Gastroesophageal sphincter (tissue), 4 donors: ENCODE results near the gene DOCK4. TPM values are rescaled to one million over a fixed set of nuclear protein-coding genes. Genes with fewer than 3 reads are reported as not detected.

Source experiments
- ATAC-seq: fragments of 150-250 bp; one replicate; pipeline ENCODE4 v1.9.1; 2016; ENCODE audit warnings: mild to moderate bottlenecking, moderate library complexity
- H3K27ac ChIP-seq, 4 donors: fragments of 200-600 bp; sonication (generic) in 3 of 4; 1 replicate in 3 of 4; 2 replicates in 1 of 4; pipeline ENCODE4 v1.5.1; 2016 to 2019
- H3K27me3 ChIP-seq: fragments of 200-600 bp; sonication (generic); one replicate; pipeline ENCODE4 v1.5.1; 2019
- H3K36me3 ChIP-seq, 2 donors: fragments of 200-600 bp; sonication (generic); one replicate each; pipeline ENCODE4 v1.5.1; 2019; ENCODE audit warnings: control low read depth in 1 of 2
- H3K4me1 ChIP-seq, 3 donors: fragments of 200-600 bp; sonication (generic); 1 replicate in 2 of 3; 2 replicates in 1 of 3; pipeline ENCODE4 v1.5.1; 2016 to 2019; ENCODE audit warnings: control low read depth in 2 of 3
- H3K4me3 ChIP-seq, 2 donors: fragments of 200-600 bp; sonication (generic); one replicate each; pipeline ENCODE4 v1.5.1; 2019; ENCODE audit warnings: mild to moderate bottlenecking in 1 of 2, moderate library complexity in 1 of 2
- H3K9me3 ChIP-seq, 3 donors: fragments of 200-600 bp; sonication (generic); one replicate each; pipeline ENCODE4 v1.5.1; 2017 to 2019; ENCODE audit warnings: control low read depth in 2 of 3
- EP300 ChIP-seq: sonication (generic); formaldehyde crosslinking; IDR thresholded peaks from one replicate; pipeline ENCODE4 v1.6.1; 2017; ENCODE audit warnings: antibody characterized with exemption, mild to moderate bottlenecking
- POLR2A ChIP-seq, 2 donors: fragments of 450-650 bp; IDR thresholded peaks; one replicate each; pipeline ENCODE4 v1.6.1; 2017; ENCODE audit warnings: antibody characterized with exemption in 2 of 2, mild to moderate bottlenecking in 2 of 2, moderate library complexity in 1 of 2
- POLR2AphosphoS5 ChIP-seq: sonication (generic); formaldehyde crosslinking; IDR thresholded peaks from one replicate; pipeline ENCODE4 v1.6.1; 2017; ENCODE audit warnings: antibody characterized with exemption
- WGBS, 2 donors: methylation state at CpG; one replicate each; pipeline ENCODE4 v1.1.5; 2018; ENCODE audit warnings: low coverage in 1 of 2; 5-methylcytosine and 5-hydroxymethylcytosine counted together
- total RNA-seq, 4 donors: library from RNA; depleted of rRNA; stranded (reverse); fragments of >200 nt; gene quantifications; one replicate each; pipeline ENCODE4 v1.1.0, GENCODE V29; 2016
- TF ChIP-seq, protein P1 (sequence below), 4 experiments: fragments of 200-600 bp in 2 of 4; fragments of 450-650 bp in 2 of 4; sonication (generic) in 1 of 4; IDR thresholded peaks; one replicate each; pipeline ENCODE4 v1.5.1; 2017 to 2019; ENCODE audit warnings: antibody characterized with exemption in 4 of 4, mild to moderate bottlenecking in 2 of 4, moderate library complexity in 2 of 4

The DOCK4 gene
- total RNA-seq, 4 donors from 2014 or later: 14.0 to 34.1 (median 24.2) TPM

DNA sequence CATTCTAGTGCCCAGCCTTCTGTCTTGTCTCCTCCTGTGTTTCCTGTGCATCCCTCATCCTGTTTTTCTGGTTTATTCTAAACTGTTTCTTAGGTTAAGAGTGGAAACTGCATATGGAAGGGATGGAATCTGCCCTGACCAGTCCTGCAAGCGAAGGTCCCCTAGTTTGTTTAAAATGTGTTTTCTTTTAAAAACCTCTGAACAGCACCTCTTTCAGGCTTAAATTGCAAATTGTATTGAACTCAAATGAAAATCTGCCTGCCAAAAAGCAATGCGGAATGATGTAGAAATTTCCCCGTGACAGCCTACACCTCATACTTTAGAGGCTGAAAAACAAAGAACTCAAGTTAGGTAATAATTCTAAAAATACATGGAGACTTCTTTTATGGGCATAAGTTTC is 421.1 kb downstream of the DOCK4 start:
- Histone ChIP-seq H3K36me3 (peaks cover 0 to 5% of the 10 kb centered on the region in 2 donors), H3K9me3 (no peaks in the 10 kb centered on the region), H3K27me3 (no peaks in the 10 kb centered on the region), H3K4me1 (no peaks in the 10 kb centered on the region), H3K27ac (no peak overlapping the region), H3K4me3 (no peak overlapping the region)
- no peak for ATAC-seq
- no peak for TF ChIP-seq EP300
- TF ChIP-seq, protein P1, sequence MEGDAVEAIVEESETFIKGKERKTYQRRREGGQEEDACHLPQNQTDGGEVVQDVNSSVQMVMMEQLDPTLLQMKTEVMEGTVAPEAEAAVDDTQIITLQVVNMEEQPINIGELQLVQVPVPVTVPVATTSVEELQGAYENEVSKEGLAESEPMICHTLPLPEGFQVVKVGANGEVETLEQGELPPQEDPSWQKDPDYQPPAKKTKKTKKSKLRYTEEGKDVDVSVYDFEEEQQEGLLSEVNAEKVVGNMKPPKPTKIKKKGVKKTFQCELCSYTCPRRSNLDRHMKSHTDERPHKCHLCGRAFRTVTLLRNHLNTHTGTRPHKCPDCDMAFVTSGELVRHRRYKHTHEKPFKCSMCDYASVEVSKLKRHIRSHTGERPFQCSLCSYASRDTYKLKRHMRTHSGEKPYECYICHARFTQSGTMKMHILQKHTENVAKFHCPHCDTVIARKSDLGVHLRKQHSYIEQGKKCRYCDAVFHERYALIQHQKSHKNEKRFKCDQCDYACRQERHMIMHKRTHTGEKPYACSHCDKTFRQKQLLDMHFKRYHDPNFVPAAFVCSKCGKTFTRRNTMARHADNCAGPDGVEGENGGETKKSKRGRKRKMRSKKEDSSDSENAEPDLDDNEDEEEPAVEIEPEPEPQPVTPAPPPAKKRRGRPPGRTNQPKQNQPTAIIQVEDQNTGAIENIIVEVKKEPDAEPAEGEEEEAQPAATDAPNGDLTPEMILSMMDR (IDR thresholded peaks at IDR 0.05): no peak
- TF ChIP-seq POLR2AphosphoS5: no peak
- TF ChIP-seq POLR2A (IDR thresholded peaks at IDR 0.05): no peak
- WGBS, 2 donors: 75 to 96% methylated on average over 2 to 3 of the region's 3 CpGs

DNA sequence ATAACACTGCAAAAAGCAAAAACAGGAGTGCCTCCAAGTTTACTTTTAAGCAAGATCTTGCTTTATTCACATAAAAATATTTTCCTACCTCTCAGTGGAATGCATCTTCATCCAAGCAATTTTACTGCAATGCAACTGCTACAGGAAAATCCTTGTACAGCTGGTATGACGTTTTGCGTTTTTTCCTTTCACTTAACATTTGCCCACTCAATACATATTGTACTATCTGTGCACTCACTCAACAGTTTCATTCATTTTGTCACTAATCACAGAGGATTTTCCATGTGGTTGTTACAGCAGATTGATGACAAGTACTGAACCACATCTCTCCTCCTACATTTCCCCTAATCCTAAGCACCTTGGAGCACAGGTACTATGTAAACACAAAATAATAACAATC is 421.9 kb downstream of the DOCK4 start:
- Histone ChIP-seq H3K4me1 (no peaks in the 10 kb centered on the region), H3K9me3 (no peaks in the 10 kb centered on the region), H3K36me3 (peaks cover 0 to 5% of the 10 kb centered on the region in 2 donors), H3K4me3 (no peak overlapping the region), H3K27ac (no peak overlapping the region), H3K27me3 (no peaks in the 10 kb centered on the region)
- ATAC-seq: no peak
- TF ChIP-seq EP300 (no peak), POLR2AphosphoS5 (no peak), POLR2A (IDR thresholded peaks at IDR 0.05) (no peak)
- TF ChIP-seq, protein P1 (IDR thresholded peaks at IDR 0.05): no peak
- 84 to 88% methylated on average over 2 of the region's 2 CpGs for WGBS, 2 donors

GRCh38 chr7:111783854-111784253 is 422.3 kb downstream of the DOCK4 start:
- 87 to 92% methylated on average over 5 of the region's 5 CpGs for WGBS, 2 donors
- ATAC-seq: no peak

GRCh38 chr7:111780527-111780926 is 425.7 kb downstream of the DOCK4 start:
- no peaks in the 10 kb centered on the region for H3K27me3 ChIP-seq
- 38 to 69% methylated on average over 1 of the region's 1 CpG for WGBS, 2 donors
- no peak overlapping the region for H3K4me3 ChIP-seq
- H3K27ac ChIP-seq: no peak overlapping the region
- H3K36me3 ChIP-seq: peaks cover 0 to 26% of the 10 kb centered on the region in 2 donors
- H3K9me3 ChIP-seq: peaks cover 0 to 8% (median 0%) of the 10 kb centered on the region in 3 donors
- no peak for TF ChIP-seq EP300
- TF ChIP-seq POLR2A (IDR thresholded peaks at IDR 0.05): no peak
- TF ChIP-seq, protein P1 (IDR thresholded peaks at IDR 0.05): no peak
- no peak for TF ChIP-seq POLR2AphosphoS5
- no peak for ATAC-seq
- no peaks in the 10 kb centered on the region for H3K4me1 ChIP-seq

More at GRCh38 chr7:111783854-111784253, 422.3 kb downstream of the DOCK4 start:
- Histone ChIP-seq H3K27me3 (no peaks in the 10 kb centered on the region), H3K4me1 (no peaks in the 10 kb centered on the region), H3K27ac (no peak overlapping the region), H3K9me3 (no peaks in the 10 kb centered on the region), H3K36me3 (peaks cover 0 to 5% of the 10 kb centered on the region in 2 donors), H3K4me3 (no peak overlapping the region)
- TF ChIP-seq EP300 (no peak), POLR2A (IDR thresholded peaks at IDR 0.05) (no peak), POLR2AphosphoS5 (no peak)
- TF ChIP-seq, protein P1 (IDR thresholded peaks at IDR 0.05): no peak

DNA sequence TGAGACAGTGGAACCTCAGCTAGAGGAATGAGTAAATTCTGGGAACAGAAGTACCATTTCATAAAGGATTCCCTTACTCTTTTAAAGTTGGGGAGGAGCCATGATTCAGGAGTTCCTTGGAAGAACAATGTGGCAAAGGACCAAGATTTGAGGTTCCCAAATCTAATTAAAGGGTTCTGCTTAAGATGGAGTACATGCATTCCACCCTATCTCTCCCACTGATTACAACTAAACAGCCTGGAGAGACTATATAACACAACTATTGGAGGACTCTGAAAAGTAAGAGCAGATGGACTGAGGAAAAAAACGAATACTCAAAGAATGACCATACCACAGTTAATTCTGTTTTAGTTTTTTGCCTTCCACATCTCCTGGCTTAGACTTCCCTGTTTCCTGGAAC is 431.0 kb downstream of the DOCK4 start:
- no peaks in the 10 kb centered on the region for H3K4me1 ChIP-seq
- peaks cover 0 to 34% of the 10 kb centered on the region in 2 donors for H3K36me3 ChIP-seq
- TF ChIP-seq, protein P1 (IDR thresholded peaks at IDR 0.05): no peak
- TF ChIP-seq POLR2AphosphoS5 (no peak), POLR2A (IDR thresholded peaks at IDR 0.05) (no peak), EP300 (no peak)
- WGBS, 2 donors: 56% methylated on average over 1 of the region's 1 CpG; no CpG with 5 or more reads in 1 of the 2 donors
- no peak for ATAC-seq
- no peak overlapping the region for H3K27ac ChIP-seq
- H3K27me3 ChIP-seq: no peaks in the 10 kb centered on the region
- no peak overlapping the region for H3K4me3 ChIP-seq
- H3K9me3 ChIP-seq: peaks cover 0 to 8% (median 0%) of the 10 kb centered on the region in 3 donors
